HG03103 (cell line): ENCODE measurements around the gene CDK13.

Source experiments
- ATAC-seq: cut with Tn5 transposase; IDR thresholded peaks from one replicate; pipeline ENCODE4 v1.9.1; 2021; ENCODE audit warnings: low read depth; ENCODE audit not compliant: unreplicated experiment

CDK13 gene

DNA sequence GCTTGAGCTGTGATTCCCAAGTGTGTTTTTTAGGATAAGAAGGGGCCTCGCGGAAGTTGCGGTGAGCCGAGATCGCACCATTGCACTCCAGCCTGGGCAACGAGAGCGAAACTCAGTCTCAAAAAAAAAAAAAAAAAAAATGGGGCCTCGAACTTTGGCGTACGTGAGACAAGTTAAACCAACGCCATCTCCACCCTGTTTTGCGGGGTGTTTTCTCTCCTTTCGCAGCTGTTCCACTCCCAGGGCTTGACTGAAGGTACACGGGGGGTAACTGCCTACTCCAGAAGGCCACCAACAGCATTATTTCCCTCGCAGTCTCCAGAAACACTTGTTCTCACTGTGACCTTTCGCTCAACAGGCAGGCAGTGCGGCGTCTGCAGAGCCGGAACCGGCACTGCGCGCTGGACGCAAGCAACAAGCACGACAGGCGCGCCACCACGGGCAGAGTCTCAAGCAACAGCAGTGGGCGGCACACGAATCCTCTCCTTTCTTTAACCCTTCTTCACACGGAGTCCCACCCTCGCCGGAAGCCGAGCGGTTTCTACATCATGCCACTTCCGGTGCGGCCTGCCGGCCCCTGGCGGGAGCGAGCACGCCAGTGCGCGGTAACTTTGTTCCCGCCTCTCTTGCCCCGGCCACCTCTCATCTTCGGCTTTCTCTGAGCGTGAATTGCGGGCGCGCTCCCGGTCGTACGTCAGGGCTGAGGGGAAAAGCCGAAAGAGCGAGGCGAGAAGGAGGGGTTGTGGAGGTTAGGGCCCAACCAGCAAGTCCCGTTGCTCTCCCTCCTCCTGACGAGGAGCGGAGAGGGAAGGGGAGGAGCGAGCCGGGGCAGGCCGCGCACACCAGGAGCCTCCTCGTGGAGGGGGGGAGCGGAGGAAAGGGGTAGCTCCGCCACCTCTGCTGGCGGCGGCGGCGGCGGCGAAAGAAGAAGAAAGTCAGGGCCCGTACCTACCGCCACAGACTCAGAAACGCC, 814 bp upstream of the CDK13 start:
- ATAC-seq = peak; percentile 65

DNA sequence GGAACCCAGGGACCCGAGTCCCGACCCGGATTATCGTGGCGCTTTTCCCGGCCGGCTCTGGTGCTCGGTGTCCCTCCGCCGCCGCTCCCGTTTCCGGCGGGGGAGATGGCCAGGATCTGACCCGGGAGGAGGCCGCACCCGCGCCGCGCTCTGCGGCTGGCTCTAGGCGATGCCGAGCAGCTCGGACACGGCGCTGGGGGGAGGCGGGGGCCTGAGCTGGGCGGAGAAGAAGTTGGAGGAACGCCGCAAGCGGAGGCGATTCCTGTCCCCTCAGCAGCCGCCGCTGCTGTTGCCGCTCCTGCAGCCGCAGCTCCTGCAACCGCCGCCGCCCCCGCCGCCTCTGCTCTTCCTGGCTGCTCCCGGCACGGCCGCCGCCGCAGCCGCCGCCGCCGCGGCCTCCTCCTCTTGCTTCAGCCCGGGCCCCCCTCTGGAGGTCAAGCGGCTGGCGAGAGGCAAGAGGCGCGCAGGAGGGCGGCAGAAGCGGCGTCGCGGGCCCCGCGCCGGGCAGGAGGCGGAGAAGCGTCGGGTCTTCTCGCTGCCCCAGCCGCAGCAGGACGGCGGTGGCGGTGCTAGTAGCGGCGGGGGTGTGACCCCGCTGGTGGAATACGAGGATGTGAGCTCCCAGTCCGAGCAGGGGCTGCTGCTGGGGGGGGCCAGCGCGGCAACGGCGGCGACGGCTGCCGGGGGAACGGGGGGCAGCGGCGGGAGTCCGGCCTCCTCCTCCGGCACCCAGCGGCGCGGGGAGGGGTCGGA, 593 bp downstream of the CDK13 start:
- ATAC-seq = no peak

DNA sequence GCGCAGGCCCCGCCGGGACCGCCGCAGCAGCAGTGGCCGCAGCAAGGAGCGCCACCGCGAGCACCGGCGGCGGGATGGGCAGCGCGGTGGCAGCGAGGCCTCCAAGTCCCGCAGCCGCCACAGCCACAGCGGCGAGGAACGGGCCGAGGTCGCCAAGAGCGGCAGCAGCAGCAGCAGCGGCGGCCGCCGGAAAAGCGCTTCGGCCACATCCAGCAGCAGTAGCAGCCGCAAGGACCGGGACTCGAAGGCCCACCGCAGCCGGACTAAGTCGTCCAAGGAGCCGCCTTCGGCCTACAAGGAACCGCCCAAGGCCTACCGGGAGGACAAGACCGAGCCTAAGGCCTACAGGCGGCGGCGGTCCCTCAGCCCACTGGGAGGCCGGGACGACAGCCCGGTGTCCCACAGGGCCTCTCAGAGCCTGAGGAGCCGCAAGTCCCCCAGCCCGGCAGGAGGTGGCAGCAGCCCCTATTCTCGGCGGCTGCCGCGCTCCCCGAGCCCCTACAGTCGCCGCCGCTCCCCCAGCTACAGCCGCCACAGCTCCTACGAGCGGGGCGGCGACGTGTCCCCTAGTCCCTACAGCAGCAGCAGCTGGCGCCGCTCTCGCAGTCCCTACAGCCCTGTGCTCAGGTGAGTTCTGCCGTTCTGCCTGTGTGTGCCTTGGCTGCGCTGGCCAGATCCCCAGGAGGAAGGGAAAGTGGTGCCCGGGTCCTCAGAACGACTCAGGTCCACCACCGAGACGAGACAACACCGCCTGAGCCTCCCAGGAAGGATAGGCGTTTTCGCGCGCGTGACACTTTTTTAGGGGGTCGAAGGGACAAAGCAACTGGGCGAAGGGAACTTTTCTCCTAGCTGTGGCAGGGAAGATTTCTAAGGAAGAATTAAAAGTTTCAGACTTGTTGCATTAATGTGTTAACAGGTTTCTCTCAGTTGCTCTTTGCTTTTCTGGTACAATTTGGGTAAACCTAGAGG, 1.5 kb downstream of the CDK13 start:
- ATAC-seq = peak; percentile 18

DNA sequence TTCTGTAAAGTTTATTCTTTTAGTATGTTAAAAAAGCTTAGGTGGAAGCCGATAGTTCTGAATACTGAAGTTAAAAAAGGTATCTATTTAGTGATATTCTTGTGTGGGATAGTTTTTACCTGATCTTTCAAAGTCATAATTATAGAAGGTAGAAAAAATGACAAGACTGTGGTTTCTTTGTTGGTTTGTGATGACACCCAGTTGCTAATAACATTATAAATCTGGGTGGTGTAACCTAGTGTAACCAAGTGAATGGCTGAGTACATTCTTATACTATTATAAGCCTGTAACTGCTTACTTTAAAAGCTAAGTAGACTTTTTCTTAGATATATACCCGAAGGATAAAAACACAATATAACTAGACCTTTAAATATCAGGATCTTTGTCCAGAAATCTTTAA, 2.3 kb downstream of the CDK13 start:
- no peak for ATAC-seq

DNA sequence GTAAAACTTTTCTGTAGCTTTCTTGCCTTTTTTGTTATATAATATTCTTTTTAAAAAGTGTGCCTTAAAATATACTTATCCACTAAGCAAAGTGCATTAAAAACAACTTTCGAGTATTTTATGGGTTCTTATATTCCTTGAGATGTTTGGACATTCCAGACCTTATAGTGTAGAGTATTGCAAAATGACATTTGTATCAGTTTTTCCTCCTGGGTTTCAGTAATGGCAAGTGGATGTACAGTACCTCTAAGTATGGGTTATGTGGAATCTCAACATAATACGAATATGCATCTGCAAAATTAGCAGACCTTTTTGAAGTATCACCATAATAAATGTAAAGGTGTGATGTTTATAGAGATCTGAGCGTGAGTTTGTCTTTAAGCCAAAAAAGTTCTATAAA, 2.7 kb downstream of the CDK13 start:
- ATAC-seq = no peak

DNA sequence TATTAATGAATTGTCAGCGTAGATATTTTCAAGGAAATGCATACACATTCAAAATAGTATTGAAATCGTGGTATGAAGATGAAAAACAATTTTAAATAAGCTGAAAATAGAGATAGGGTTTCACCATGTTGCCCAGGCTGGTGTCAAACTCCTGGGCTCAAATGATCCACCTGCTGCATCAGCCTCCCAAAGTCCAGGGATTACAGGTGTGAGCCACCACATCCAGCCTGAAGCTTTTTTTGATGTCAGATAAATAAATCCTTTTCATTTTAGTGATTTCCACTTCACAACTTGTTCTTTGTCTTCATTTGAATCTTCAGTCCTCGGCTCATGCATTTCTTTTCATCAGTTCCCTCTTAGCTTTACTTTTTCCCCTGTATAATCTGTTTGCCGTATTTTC, 4.6 kb downstream of the CDK13 start:
- ATAC-seq = no peak

DNA sequence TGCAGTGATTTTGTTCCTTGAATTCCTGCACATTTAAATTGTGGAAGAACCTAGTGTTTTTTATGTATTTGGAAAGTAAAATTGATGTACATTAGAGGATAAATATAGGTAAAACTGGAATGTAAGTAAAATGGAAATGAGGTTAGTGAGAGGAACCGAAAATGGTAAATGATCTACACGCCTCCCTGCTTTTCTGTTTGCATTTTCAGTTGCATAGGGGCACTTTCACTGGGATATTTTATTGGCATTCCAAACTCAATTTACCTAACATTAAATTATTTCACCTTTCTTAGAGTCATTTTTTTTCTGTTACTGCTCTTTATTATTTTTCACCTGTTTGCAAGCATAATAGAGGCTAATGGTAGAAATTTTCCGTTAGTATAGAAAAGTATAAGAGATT, 8.0 kb downstream of the CDK13 start:
- ATAC-seq = no peak

DNA sequence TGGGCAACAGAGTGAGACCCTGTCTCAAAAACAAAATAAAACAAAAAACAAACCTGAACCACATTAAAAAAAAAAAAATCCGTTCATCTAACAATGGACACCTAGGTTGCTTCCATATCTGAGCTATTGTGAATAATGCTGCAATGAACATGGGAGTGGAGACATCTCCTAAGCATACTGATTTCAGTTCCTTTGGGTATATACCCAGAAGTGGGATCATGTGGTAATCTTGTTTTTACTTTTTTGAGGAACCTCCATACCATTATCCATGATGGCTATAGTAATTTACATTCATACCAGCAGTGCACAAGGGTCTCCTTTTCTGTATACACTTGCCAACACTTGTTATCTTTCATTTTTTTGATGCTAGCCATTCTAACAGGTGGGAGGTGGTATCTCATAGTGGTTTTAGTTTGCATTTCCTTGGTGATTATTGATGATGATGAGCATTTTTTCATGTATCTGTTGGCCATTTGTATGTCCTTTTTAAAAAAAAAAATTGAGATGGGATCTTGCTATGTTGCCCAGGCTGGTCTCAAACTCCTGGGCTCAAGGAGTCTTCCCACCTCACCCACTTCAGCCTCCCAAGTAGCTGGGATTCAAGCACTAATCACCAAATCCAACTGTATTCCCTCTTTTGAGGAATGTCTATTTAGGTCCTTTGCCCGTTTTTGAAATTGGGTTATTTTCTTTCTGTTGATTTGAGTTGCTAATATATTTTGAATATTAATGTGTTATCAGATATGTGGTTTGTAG, 17.5 kb downstream of the CDK13 start:
- ATAC-seq = no peak

DNA sequence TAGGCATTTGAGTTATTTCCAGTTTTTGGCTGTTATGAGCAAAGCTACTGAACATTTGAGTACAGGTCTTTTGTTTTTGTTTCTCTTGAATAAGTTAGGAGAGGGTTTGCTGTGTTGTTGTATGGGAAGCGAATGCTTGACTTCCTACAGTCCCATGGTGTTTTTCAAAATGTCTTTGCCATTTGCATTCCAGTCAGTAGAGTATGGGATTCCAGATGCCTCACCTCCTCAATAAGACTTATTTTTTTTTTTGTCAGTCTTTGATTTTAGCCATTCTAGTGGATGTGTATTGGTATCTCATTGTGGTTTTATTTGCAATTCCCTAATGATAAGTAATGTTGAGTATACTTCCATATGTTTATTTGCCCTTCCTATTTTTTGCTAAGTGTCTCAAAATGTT, 19.4 kb downstream of the CDK13 start:
- ATAC-seq = no peak

DNA sequence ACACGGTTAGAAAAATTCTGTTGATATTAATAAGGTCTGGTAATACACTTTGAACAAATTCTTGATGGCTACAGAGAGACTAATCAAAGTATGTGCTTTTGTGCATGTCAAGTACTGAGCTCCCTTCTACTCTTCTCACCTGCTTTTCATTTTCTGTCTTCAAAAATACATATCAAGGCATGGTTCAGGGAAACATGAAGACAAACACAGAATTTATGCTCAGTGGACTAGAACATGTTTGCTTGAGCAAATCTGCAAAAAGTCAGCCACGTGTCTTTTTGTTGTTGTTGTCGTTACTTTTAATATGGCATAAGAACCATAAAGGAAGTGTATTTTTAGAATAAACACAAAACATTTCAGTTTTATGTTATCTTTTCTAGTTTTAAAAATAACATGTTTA, 21.9 kb downstream of the CDK13 start:
- ATAC-seq = peak; percentile 42

DNA sequence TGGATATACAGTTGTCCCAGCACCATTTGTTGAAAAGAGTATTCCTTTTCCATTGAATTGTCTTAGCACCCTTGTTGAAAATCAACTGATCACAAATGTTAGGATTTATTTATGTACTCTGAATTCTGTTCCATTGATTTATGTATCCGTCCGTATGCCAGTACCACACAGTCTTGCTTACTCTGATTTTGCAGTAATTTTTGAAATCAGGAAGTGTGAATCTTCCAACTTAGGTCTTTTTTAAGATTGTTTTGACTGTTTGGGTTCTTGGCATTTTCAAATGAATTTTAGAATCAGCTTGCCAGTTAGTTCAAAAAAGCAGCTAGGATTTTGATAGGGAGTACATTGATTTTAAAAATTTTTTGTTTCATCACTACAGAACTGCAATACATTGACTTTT, 23.7 kb downstream of the CDK13 start:
- ATAC-seq = no peak

DNA sequence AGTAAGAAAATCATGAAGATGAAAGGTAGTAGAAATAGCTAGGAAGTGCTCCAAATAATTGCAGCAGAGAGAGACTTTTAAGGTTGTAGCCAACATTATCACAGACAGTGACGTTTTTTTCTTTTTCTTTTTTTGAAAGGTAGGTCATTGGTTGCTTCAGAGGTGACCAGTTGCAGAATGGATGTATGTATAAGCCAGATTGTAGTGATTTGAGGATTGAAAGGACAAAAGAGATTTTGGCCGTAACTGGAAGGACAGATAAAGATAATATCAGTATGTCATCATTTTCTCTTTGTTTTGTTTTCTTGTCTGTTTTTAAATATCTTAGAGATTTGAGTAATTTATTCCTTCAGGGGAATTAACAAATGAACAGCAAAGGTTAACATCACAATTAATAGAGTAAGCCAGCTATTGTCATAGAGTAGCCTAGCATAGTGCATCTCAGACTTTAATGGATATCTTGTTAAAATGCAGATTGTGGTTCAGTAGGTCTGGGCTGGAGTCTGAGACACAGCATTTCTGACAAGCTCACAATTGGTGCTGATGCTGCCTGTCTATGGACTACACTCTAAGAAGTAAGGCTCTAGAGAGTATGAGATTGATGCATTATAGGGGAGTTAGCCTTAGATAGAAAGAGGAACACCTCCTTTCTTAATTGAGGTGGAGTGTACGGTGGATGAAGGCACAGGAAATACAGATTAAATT, 28.3 kb downstream of the CDK13 start:
- no peak for ATAC-seq

DNA sequence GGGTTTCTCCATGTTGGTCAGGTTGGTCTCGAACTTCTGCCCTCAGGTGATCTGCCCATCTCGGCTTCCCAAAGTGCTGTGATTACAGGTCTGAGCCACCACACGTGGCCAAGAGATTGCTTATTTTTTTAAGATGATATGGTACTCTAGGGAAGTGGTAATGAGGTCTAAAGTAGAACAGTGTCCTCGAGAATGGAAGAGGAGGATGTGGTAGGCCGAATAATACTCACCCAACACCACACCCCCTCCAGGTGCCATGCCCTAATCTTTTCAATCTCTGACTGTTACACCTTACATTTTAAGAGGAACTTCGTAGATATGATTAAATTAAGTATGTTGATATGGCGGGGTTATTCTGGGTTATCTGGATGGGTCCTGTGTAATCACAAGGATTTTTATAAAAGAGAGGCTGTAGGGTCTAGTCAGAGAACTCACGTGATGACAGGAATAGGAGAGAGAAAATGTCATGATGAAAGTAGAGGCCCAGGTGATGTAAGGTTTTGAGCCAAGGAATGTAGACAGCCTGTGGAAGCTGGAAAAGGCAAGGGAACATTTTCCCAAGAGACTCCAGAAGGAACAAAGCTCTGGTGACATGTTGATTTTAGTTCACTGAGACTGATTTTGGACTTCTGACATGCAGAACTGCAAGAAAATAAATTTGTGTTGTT, 29.5 kb downstream of the CDK13 start:
- ATAC-seq = no peak

DNA sequence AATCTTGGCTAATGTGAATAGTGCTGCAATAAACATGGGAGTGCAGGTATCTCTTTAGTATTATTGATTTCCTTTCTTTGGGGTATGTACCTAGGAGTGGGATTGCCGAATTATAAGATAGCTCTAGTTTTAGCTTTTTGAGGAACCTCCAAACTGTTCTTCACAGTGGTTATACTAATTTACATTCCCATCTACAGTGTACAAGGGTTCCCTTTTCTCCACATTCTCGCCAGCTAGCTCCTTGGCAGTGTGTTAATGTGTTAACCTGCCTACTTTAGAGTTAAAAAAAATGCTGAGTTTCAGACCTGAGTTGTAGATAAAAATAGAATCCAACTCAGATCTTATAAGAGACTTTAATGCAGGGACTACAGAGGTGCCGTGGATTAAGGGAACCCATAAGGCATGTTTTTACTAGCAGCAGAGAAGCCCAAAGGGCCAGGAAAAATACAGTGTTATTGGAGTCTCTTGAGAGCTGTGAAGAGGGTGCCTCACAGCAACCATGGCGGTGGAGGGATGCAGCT, 35.4 kb downstream of the CDK13 start:
- ATAC-seq = no peak

DNA sequence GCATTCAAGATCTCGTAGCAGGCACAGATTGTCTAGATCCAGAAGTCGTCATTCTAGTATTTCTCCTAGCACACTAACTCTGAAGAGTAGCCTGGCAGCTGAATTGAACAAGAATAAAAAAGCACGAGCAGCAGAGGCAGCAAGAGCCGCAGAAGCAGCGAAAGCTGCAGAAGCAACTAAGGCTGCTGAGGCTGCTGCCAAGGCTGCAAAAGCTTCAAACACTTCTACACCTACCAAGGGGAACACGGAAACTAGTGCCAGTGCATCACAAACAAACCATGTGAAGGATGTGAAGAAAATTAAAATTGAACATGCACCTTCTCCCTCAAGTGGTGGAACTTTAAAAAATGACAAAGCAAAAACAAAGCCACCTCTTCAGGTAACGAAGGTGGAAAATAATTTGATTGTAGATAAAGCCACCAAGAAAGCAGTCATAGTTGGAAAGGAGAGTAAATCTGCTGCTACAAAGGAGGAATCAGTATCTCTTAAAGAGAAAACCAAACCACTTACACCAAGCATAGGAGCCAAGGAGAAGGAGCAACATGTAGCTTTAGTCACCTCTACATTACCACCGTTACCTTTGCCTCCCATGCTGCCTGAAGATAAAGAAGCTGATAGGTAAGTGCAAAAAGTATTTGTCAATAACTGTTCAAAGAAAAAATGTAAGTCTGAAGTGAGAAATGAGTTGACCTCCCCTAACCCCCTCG, 37.7 kb downstream of the CDK13 start:
- no peak for ATAC-seq

DNA sequence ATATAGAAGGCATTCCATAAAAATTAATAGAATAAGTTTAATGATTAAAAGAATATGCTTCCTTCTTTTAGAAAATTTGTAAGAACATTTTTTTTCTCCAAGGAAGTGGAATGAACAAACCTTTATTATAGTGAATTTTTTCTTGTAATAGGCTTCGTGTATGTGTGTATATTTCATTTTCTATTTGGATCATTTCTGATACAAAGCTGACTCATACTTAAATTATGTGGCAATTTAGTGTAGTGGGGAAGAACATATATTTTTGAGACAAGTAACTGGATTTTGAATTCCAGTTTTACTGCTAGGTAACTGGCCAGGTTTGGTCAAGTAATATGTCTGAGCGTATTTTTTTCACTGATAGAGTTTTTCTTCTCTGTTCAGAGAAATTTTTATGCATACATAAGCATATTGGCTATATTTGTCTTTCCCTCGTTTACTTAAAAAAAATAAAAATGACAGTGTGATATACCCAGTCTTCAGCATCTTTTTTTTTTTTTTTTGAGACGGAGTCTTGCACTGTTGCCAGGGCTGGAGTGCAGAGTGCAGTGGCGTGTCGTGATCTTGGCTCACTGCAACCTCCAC, 50.8 kb downstream of the CDK13 start:
- no peak for ATAC-seq

DNA sequence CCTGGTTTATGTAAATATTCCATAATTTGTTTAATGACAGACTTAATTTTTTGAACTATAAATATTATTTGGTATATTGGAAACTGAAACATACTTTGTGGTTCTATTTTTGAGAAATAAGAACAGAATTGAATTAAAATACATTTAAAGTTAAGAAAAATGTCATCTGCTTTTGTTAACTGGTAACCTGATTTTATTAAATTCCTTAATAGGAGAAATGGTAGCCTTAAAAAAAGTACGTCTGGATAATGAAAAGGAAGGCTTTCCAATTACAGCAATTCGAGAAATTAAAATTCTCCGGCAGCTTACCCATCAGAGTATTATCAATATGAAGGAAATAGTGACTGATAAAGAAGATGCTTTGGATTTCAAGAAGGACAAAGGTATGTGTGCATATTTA, 51.6 kb downstream of the CDK13 start:
- ATAC-seq = no peak

DNA sequence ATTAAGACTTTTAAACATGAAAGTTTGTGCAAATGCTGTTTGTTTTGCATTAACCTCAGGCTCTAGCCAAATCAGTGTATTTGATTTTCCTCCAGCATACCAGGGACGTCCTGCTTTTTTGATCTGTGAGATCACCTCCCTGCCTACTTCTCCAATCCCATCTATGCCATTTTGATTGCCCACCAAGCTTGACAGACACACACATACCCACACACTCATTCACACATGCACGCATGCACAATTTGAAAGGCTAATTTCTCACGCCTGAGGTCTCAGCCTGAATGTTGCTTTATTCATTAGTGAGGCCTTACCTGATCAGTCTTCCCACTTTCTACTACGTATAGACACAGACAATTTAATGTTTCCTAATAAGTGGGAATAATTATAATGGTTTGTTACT, 53.5 kb downstream of the CDK13 start:
- no peak for ATAC-seq
